OCI-LY7 (cell line): Measurements from ENCODE around the gene TM9SF4. TPM values are rescaled to one million over a fixed set of nuclear protein-coding genes. Genes with fewer than 3 reads are reported as not detected.

Experiments
- BruUV-seq: library from RNA; stranded (reverse); fragments of 400-500 nt; replicated peaks from 2 replicates; lab custom pipeline; 2021; lab: Mats Ljungman, UMichigan
- CTCF ChIA-PET: fragments of 300-600 bp; sonication (Branson Sonifier 250); formaldehyde crosslinking; loops from one replicate; lab custom pipeline; 2022; ENCODE audit warnings: antibody characterized with exemption; ENCODE audit not compliant: unreplicated experiment; lab: Charles Lee
- POLR2A ChIA-PET: fragments of 300-600 bp; sonication (Branson Sonifier 250); formaldehyde crosslinking; loops from one replicate; lab custom pipeline; 2022; ENCODE audit warnings: antibody characterized with exemption; lab: Charles Lee
- DNase-seq: peaks from one replicate; pipeline ENCODE4 v3.0.0-alpha.2; 2015; ENCODE audit warnings: low spot score
- H2AFZ ChIP-seq: fragments of 200-600 bp; sonication (generic), shearing (Covaris generic); 2 replicates; pipeline ENCODE4 v1.6.1; 2014; ENCODE audit warnings: mild to moderate bottlenecking, antibody characterized with exemption, low read length, moderate library complexity
- H3K27ac ChIP-seq: fragments of 200-600 bp; sonication (generic); 2 replicates; pipeline ENCODE4 v1.5.1; 2014; ENCODE audit warnings: mixed run types, low read depth, mild to moderate bottlenecking, moderate library complexity, low read length, inconsistent platforms; ENCODE audit not compliant: poor library complexity, severe bottlenecking
- H3K36me3 ChIP-seq: fragments of 200-600 bp; sonication (generic); 2 replicates; pipeline ENCODE4 v1.6.1; 2014; ENCODE audit warnings: mild to moderate bottlenecking, antibody characterized with exemption, low read length, moderate library complexity, mixed read lengths; ENCODE audit not compliant: insufficient read depth
- H3K4me1 ChIP-seq: fragments of 200-600 bp; sonication (generic); 2 replicates; pipeline ENCODE4 v1.5.1; 2014; ENCODE audit warnings: mild to moderate bottlenecking, low read length; ENCODE audit not compliant: insufficient read depth, poor library complexity, severe bottlenecking
- H3K4me2 ChIP-seq: fragments of 200-600 bp; sonication (generic); 2 replicates; pipeline ENCODE4 v1.6.1; 2014; ENCODE audit warnings: mild to moderate bottlenecking, low read length
- H3K4me3 ChIP-seq: fragments of 200-600 bp; sonication (generic); 2 replicates; pipeline ENCODE4 v1.5.1; 2014; ENCODE audit warnings: mild to moderate bottlenecking, low read depth, low read length; ENCODE audit not compliant: poor library complexity, severe bottlenecking
- H3K79me2 ChIP-seq: fragments of 200-600 bp; sonication (generic); 2 replicates; pipeline ENCODE4 v1.6.1; 2016; ENCODE audit warnings: low read depth, mild to moderate bottlenecking, low read length, moderate library complexity, mixed read lengths; ENCODE audit not compliant: insufficient read depth
- H3K9me2 ChIP-seq: fragments of 200-600 bp; sonication (generic); 2 replicates; pipeline ENCODE4 v1.6.1; 2016; ENCODE audit warnings: mild to moderate bottlenecking, low read length, mixed read lengths; ENCODE audit not compliant: insufficient read depth
- H3K9me3 ChIP-seq: fragments of 200-600 bp; sonication (generic); 2 replicates; pipeline ENCODE4 v1.6.1; 2014; ENCODE audit warnings: mild to moderate bottlenecking, mixed run types, low read length, mixed read lengths
- H4K20me1 ChIP-seq: fragments of 200-600 bp; sonication (generic); 2 replicates; pipeline ENCODE4 v1.6.1; 2014; ENCODE audit warnings: mild to moderate bottlenecking, antibody characterized with exemption, low read length, moderate library complexity, mixed read lengths; ENCODE audit not compliant: insufficient read depth
- CTCF ChIP-seq: fragments of 200-600 bp; sonication (generic); conservative IDR thresholded peaks from 2 replicates; pipeline ENCODE4 v1.5.1; 2014; ENCODE audit warnings: mild to moderate bottlenecking, antibody characterized with exemption, low read length, moderate library complexity, mixed read lengths
- EZH2phosphoT487 ChIP-seq: fragments of 200-600 bp; sonication (generic); IDR thresholded peaks from 2 replicates; pipeline ENCODE4 v1.6.1; 2018; ENCODE audit warnings: low read depth, borderline replicate concordance, mild to moderate bottlenecking, mixed run types, antibody characterized with exemption, low read length, moderate library complexity, mixed read lengths
- intact Hi-C: fragments of 100-400 bp; cut with micrococcal nuclease; formaldehyde crosslinking; loops from one replicate; pipeline ENCODE4 v1.10.0; 2022; ENCODE audit not compliant: unreplicated experiment
- total RNA-seq, 2 experiments: library from RNA; depleted of rRNA in 1 of 2; stranded (reverse); fragments of >200 nt in 1 of 2; shearing (Covaris generic) in 1 of 2; gene quantifications; 2 replicates each; pipeline ENCODE4 v1.2.3, GENCODE V29; 2014 to 2022

TM9SF4 gene
- total RNA-seq, 2 experiments from 2014 or later: 20.8 to 38.9 TPM

GRCh38 chr20:32207626-32208498, 98.3 kb downstream of the TM9SF4 start, which contains the start of the genes PLAGL2 and POFUT1:
TSS of gene PLAGL2 (minus strand) at chr20:32207743. CDS start at chr20:32202178, 5,565 bp downstream.
TSS of gene POFUT1 (plus strand) at chr20:32207880. CDS start at chr20:32207942, 62 bp downstream.
- TSS peak; percentile 67 for BruUV-seq
- peaks cover 41% of the 10 kb centered on the region for H3K4me1 ChIP-seq
- no peaks in the 10 kb centered on the region for H3K9me3 ChIP-seq
- H3K79me2 ChIP-seq: peaks cover 66% of the 10 kb centered on the region
- ChIA-PET POLR2A (interaction anchor here (0.6 kb wide), 1 partner anchor 15 kb away, joined by 4 read pairs; no protein-coding TSS in a partner anchor), CTCF (no interaction called here)
- no peaks in the 10 kb centered on the region for H3K9me2 ChIP-seq
- H3K36me3 ChIP-seq: peaks cover 59% of the 10 kb centered on the region
- DNase-seq: peak; percentile 92
- intact Hi-C loops: loop anchor here (2.0 kb wide), 1 partner anchor 77 kb away; no protein-coding TSS in a partner anchor
- H3K27ac ChIP-seq: peak within 1 kb of the TSS; percentile 62
- peak within 1 kb of the TSS; percentile 93 for H3K4me3 ChIP-seq
- H2AFZ ChIP-seq: peak within 1 kb of the TSS; percentile 75
- TF ChIP-seq EZH2phosphoT487: no peak
- peak; percentile 55 for TF ChIP-seq CTCF
- peak within 1 kb of the TSS; percentile 100 for H3K4me2 ChIP-seq
- peaks cover 28% of the 10 kb centered on the region; the same call in 1 of the 2 replicates for H4K20me1 ChIP-seq

- DNase-seq: no peak
- peak overlapping the region; percentile 75; the same call in 1 of the 2 replicates for H2AFZ ChIP-seq
- H3K36me3 ChIP-seq: peaks cover 54% of the 10 kb centered on the region
- peak overlapping the region; percentile 74 for H3K4me2 ChIP-seq
- H3K27ac ChIP-seq: peak overlapping the region; percentile 43
- H3K4me1 ChIP-seq: peaks cover 41% of the 10 kb centered on the region
- H3K4me3 ChIP-seq: peak overlapping the region; percentile 93
- no peaks in the 10 kb centered on the region for H3K9me3 ChIP-seq
- peaks cover 28% of the 10 kb centered on the region; the same call in 1 of the 2 replicates for H4K20me1 ChIP-seq
- ChIA-PET CTCF (no interaction called here), POLR2A (interaction anchor here (0.6 kb wide), 1 partner anchor 15 kb away, joined by 4 read pairs; no protein-coding TSS in a partner anchor)
- TF ChIP-seq CTCF (no peak), EZH2phosphoT487 (no peak)
- intact Hi-C loops: no loop called here
- no TSS peak for BruUV-seq
- H3K79me2 ChIP-seq: peaks cover 60% of the 10 kb centered on the region
- H3K9me2 ChIP-seq: no peaks in the 10 kb centered on the region
Observed at GRCh38 chr20:32208499-32209154, 99.1 kb downstream of the TM9SF4 start.
